GM23248 (cell line): Measurements from ENCODE around the gene RET.

Source experiments
- EZH2 ChIP-seq: fragments of 200-600 bp; sonication (generic); IDR thresholded peaks from 2 replicates; pipeline ENCODE4 v1.6.1; 2018; ENCODE audit warnings: antibody characterized with exemption, mild to moderate bottlenecking; ENCODE audit not compliant: insufficient read depth, poor library complexity, severe bottlenecking
- EZH2phosphoT487 ChIP-seq: fragments of 200-600 bp; sonication (generic); IDR thresholded peaks from 2 replicates; pipeline ENCODE4 v1.6.1; 2018; ENCODE audit warnings: antibody characterized with exemption, moderate library complexity, mild to moderate bottlenecking, low read depth; ENCODE audit not compliant: insufficient read depth

- TF ChIP-seq EZH2 = no peak
- TF ChIP-seq EZH2phosphoT487 = no peak
Measured at GRCh38 chr10:43058716-43059335, 18.0 kb upstream of the RET start.
